ENCODE data around the gene KRT71. TPM values are rescaled to one million over a fixed set of nuclear protein-coding genes. Genes with fewer than 3 reads are reported as not detected.
"Not testable (repeated sequence)": the region's sequence is repeated elsewhere in the genome, so short reads cannot be mapped to it uniquely, and the experiment has no call there.

The KRT71 gene
- total RNA-seq, 1 donor from 2014 or later = not detected

DNA sequence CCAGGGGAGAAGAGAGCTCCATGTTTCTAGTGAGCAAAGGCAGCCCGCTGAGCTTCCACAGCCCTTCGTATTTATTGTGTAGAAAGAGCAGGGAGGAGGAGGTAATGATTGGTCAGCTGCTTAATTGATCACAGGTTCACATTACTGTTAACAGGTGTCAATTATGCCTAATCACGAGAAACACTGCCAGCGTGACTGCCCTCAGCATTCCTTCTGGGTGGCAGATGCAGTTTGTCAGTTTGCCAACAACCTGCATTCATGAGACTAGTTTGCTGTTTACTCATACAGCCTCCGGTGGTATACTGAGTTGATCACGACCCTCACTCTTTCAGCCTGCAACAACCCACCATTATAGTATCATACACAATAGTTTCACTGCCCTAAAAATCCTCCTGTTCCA is 52.4 kb downstream of the KRT71 start:
- FAIRE-seq; DNase-seq (ENCODE audit: low spot score in 2 of 2): not testable (repeated sequence)

DNA sequence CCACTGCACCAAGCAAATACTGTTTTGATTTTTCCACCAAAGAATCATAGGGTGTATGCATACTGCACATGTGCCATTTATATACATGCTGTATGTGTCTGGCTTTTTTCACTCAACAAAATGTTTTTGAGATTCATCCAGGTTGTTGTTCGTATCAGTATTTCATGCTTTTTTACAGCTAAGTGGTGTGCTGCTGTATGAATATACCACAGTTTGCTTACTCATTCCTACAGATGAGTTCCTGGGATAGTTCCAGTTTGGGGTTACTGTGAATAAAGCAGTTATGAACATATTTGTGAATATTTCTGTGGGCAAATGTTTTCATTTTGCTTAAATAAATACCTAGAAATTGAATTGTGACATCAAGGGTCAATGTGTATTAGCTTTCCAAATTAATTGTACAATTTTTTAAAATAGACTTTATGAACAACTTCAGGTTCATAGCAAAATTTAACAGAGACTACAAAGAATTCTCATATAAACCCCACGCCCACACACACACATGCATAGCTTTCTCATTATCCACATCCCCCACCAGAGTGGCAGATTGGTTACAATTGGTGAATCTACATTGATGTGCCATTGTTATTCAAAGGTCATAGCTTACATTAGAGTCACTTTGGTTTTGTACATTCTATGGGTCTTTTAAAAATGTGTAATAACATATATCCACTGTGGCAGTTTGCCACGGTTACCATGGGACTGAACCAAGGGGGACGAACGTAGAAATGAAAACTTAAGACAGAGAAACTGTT is 53.0 kb downstream of the KRT71 start:
- FAIRE-seq (no peak), DNase-seq (ENCODE audit: low spot score in 2 of 2) (no peak)

DNA sequence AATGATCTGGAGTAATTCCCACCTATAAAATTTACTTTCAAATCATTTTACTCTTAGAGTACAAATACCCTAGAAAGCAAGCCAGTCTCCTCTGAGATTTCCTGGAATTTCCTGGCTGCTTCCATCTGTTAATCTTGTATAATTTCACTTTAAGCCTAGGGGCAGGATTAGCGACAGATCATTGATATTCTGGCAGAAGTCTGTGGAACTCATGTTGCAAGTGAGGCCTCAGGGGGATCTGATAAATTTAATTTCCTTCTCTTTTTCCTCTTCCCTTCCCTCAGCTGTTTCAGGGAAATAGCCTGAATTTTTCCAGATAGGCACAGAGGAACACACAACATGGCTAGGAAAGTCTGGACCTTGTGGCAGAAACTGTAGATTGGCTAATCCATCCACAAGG is 54.0 kb downstream of the KRT71 start:
- no peak for DNase-seq (ENCODE audit: low spot score in 2 of 2)
- no peak for FAIRE-seq

DNA sequence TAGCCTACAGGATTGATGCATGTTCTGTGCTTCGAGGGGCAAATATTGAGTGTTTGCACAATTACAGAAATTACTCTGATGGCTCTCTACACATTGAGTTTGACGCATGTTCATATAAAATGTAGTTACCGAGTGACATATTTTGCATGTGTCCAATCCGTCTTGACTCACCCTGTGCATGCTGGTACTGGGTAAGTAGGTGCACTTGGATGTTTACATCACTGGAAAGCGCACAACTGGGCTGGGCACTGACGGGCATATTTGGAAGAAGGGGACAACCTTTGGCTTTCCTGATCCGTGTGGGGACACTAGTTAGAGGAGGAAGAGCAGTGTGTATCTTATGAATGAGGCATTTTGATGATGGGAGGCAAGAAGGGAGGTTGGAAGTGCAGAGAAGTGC is 55.0 kb downstream of the KRT71 start:
- FAIRE-seq = no peak
- no peak for DNase-seq (ENCODE audit: low spot score in 2 of 2)

DNA sequence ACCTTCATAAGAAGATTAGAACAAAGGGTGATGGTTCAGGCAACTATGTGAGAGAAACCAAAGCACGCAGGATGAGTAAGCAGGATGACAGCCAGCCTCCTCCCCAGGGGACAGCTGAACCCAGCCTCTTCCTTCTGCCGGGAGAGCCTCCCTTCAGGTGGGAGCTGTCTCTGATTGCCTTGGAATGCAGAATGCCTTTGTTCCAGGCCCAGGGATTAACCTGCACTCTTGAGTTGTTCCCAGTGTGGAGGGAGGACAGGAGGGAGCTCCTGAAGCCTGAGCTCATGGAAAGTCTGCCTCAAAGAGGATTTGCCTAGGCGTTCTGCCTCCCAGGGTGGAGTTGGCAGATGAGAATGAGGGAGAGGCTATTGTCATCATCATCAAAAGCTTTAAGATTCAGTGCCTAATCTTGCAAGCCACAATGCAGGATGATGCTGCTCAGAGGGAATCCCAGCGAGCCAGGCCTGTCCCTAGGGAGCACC is 56.3 kb downstream of the KRT71 start:
- DNase-seq (ENCODE audit: low spot score in 2 of 2) (no peak), FAIRE-seq (no peak)

DNA sequence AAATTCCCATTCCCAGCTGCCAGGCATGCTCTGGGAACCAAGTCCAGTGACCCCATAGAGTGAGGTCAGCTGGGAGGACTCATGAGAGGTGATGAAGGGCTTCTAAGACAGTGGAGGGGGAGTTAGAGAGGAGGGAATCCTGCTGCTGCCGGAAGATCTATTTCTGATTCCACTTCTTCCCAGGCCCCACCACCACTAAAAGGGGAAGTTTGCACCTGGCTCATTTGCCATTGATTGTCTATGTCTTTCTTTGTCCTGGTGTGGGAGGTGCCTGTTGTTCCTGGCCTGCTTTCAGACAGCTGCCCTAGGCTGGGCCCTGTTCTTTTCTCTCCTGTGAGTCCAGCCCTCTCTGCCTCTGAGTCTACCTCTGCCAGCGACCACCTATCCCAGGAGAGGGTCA is 56.9 kb downstream of the KRT71 start:
- no peak for FAIRE-seq

DNA sequence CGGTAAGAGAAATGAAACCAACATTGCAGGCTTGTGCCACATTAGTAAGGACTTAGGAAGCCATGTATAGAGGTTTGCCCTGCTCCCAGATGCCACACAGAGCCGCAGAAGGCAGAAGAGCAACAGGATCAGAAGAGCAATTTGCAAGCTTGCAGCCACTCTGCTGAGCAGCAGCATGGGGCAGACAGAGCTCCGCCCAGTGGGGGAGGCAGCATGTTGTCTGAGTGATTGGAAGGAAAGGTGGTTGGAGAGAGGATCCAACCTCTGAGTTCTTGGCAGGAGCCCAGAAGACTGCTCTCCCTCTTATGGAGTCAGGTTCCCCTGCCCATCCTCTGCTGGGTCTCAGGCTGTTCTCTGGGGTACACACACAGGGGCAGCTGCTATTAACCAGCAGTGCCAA is 57.6 kb downstream of the KRT71 start:
- no peak for FAIRE-seq
- DNase-seq (ENCODE audit: low spot score in 2 of 2) = no peak

More for the DNA sequence above, 56.9 kb downstream of the KRT71 start:
- no peak for DNase-seq (ENCODE audit: low spot score in 2 of 2)

DNA sequence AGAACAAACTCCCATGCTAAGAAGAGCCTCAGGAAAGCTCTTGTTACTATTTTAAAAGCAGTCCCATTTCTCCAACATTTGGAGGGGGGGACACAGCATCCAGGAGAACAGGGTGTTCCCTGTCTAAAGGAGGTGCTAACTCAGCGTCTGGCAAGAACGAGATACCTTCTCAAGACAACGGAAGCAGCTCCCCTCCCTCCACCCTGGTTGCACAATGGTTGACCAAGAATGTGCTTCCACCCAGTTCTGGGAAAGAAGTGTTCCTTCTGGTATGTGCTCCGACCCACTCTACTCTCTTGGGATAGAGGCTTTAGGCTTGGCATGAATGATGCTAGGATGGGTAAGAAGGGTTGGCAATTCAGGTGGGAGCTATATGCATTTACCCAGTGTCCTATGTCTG is 58.4 kb downstream of the KRT71 start:
- FAIRE-seq (no peak), DNase-seq (ENCODE audit: low spot score in 2 of 2) (no peak)

DNA sequence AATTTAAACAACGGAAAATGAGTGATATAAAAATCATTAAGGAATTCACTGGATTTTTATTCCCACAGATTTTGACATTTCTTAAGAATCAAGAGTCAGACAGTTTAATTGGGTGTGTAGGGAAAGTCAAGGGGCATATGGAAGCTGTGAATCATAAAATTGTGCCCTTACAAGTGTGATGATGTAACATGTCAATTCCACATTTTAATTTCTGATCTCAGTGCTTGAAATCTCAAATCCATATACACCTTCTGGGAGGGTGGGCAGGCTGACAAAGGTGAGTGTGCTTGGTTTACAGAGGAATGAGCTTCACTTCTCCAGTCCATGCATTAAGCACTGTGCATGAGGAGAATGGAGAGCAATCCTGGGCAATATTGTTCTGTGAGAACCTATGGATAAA is 58.8 kb downstream of the KRT71 start:
- no peak for FAIRE-seq

More for the DNA sequence above, 58.8 kb downstream of the KRT71 start:
- no peak for DNase-seq (ENCODE audit: low spot score in 2 of 2)

Other genes with a start within 250 kb of the KRT71 start
- gene KRT83, start 231.7 kb downstream of the KRT71 start, total RNA-seq = not detected
- gene KRT85, start 185.7 kb downstream of the KRT71 start, total RNA-seq = not detected
- gene KRT84, start 167.5 kb downstream of the KRT71 start, total RNA-seq = not detected
- gene KRT82, start 146.8 kb downstream of the KRT71 start, total RNA-seq = not detected
- gene KRT75, start 118.8 kb downstream of the KRT71 start, total RNA-seq = not detected
- gene KRT6B, start 101.0 kb downstream of the KRT71 start, total RNA-seq = not detected
- not detected for gene KRT6C, start 79.3 kb downstream of the KRT71 start, total RNA-seq
- not detected for gene KRT6A, start 59.9 kb downstream of the KRT71 start, total RNA-seq
- not detected for gene KRT5, start 32.8 kb downstream of the KRT71 start, total RNA-seq
- gene KRT74, start 20.7 kb upstream of the KRT71 start, total RNA-seq = not detected
- not detected for gene KRT72, start 48.3 kb upstream of the KRT71 start, total RNA-seq
- gene KRT73, start 65.4 kb upstream of the KRT71 start, total RNA-seq = not detected
- gene KRT2, start 99.1 kb upstream of the KRT71 start, total RNA-seq = not detected
- 0.82 TPM for gene KRT1, start 127.3 kb upstream of the KRT71 start, total RNA-seq
- not detected for gene KRT77, start 150.4 kb upstream of the KRT71 start, total RNA-seq
- not detected for gene KRT76, start 224.2 kb upstream of the KRT71 start, total RNA-seq
- not detected for gene KRT3, start 243.0 kb upstream of the KRT71 start, total RNA-seq

Data from frontal cortex (tissue), 4 donors.